Measurements from ENCODE around the gene ADGRE1. TPM values are rescaled to one million over a fixed set of nuclear protein-coding genes. Genes with fewer than 3 reads are reported as not detected.

The ADGRE1 gene
- total and polyA plus RNA-seq, 2 of the 4 experiments (the other 2 are of a cell fraction) = not detected

DNA sequence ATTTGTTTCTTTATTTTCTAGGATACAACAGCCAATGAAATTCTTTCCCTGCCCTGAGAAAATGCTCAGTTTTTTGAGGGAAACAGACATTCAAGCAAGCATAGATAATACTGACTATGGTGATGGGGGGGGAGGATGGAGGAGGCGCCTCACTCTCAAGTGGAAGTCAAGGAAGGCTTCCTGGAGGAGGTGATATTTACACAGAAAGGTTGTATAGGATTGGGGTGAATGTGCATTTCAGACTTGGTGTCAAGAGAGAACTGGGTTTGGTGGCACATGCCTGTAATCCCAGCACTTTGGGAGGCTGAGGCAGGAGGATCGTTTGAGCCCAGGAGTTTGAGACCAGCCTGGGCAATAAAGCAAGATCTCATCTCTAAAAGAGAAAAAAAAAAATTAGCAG, 12.2 kb upstream of the ADGRE1 start:
- no peaks in the 10 kb centered on the region for H3K36me3 ChIP-seq (ENCODE audit: control insufficient read depth, insufficient read depth, low read length)
- H2BK20ac ChIP-seq (ENCODE audit: low read depth, low read length) = no peak overlapping the region
- no peak overlapping the region for H4K8ac ChIP-seq (ENCODE audit: low read depth in 2 of 2, low read length in 2 of 2)
- CTCF ChIA-PET = no interaction called here
- no peak overlapping the region for H2BK5ac ChIP-seq (ENCODE audit: low read depth, low read length, poor library complexity, severe bottlenecking)
- H3K4me3 ChIP-seq (ENCODE audit: insufficient read depth, low read depth, low read length) = no peak overlapping the region
- no peak overlapping the region for H3K4me2 ChIP-seq (ENCODE audit: low read depth, low read length)
- H3K23ac ChIP-seq (ENCODE audit: low read depth, low read length) = no peak overlapping the region
- no peak for DNase-seq
- BruUV-seq (replicated peaks) = no TSS peak
- TF ChIP-seq RAD21 (IDR thresholded peaks at IDR 0.05; ENCODE audit: low read length) = no peak
- TF ChIP-seq BHLHE40 (IDR thresholded peaks at IDR 0.05; ENCODE audit: low read depth, low read length) = no peak
- TF ChIP-seq FOS (IDR thresholded peaks at IDR 0.05; ENCODE audit: low read depth, low read length) = no peak
- no peak for TF ChIP-seq NFE2L2 (IDR thresholded peaks at IDR 0.05; ENCODE audit: low read depth, low read length)
- TF ChIP-seq, protein P1, sequence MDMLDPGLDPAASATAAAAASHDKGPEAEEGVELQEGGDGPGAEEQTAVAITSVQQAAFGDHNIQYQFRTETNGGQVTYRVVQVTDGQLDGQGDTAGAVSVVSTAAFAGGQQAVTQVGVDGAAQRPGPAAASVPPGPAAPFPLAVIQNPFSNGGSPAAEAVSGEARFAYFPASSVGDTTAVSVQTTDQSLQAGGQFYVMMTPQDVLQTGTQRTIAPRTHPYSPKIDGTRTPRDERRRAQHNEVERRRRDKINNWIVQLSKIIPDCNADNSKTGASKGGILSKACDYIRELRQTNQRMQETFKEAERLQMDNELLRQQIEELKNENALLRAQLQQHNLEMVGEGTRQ (IDR thresholded peaks at IDR 0.05; ENCODE audit: low read depth, low read length) = no peak
- TF ChIP-seq POLR2A (IDR thresholded peaks at IDR 0.05; ENCODE audit: low read depth, low read length) = no peak
- intact Hi-C loops (cut with micrococcal nuclease) (no loop called here), dilution Hi-C loops (cut with HindIII; ENCODE audit: low sequenced_read_pairs, unreplicated experiment) (no loop called here), in situ Hi-C loops (cut with MboI; ENCODE audit: low sequenced_read_pairs) (no loop called here)
- H3K27ac ChIP-seq (ENCODE audit: insufficient read depth, low read length) = no peak overlapping the region
- no peak overlapping the region for H2AK5ac ChIP-seq (ENCODE audit: low read depth, low read length)
- H3K9me3 ChIP-seq (ENCODE audit: control insufficient read depth, insufficient read depth, low read length) = peaks cover 15% of the 10 kb centered on the region
- no peak overlapping the region for H2AK9ac ChIP-seq (replicated peaks; ENCODE audit: low read depth, low read length, poor library complexity)
- no peak overlapping the region for H2BK120ac ChIP-seq (ENCODE audit: low read depth, low read length)
- no peak overlapping the region for H4K5ac ChIP-seq (ENCODE audit: low read depth, low read length)
- no CpG with 5 or more reads among the region's 2 CpGs for WGBS, 2 experiments (ENCODE audit: extremely low coverage in 2 of 2, insufficient read length in 1 of 2)
- H3K56ac ChIP-seq (ENCODE audit: extremely low read depth, insufficient read depth, low read length) = no peak overlapping the region
- no peak overlapping the region for H3K9ac ChIP-seq (ENCODE audit: low read depth, low read length)
- H3K14ac ChIP-seq (replicated peaks; ENCODE audit: low read depth, low read length) = no peak overlapping the region
- ATAC-seq (ENCODE audit: low read depth) = no peak
- H2AFZ ChIP-seq (replicated peaks; ENCODE audit: low read length, poor library complexity) = no peak overlapping the region
- H4K91ac ChIP-seq (ENCODE audit: insufficient read depth, low read depth, low read length) = no peak overlapping the region
- H3K4me1 ChIP-seq (ENCODE audit: control insufficient read depth, insufficient read depth, low read length) = no peaks in the 10 kb centered on the region
- no peak overlapping the region for H2BK15ac ChIP-seq (ENCODE audit: low read depth, low read length)
- H3K4ac ChIP-seq (ENCODE audit: low read depth, low read length) = no peak overlapping the region
- no peaks in the 10 kb centered on the region for H3K79me1 ChIP-seq (ENCODE audit: low read depth in 1 of 2, low read length in 2 of 2)
- H4K20me1 ChIP-seq (ENCODE audit: insufficient read depth, low read length) = no peaks in the 10 kb centered on the region
- no peaks in the 10 kb centered on the region for H3K27me3 ChIP-seq (ENCODE audit: control insufficient read depth, insufficient read depth, low read length)
- no peaks in the 10 kb centered on the region for H3K9me1 ChIP-seq (ENCODE audit: insufficient read depth, low read length)
- H3K18ac ChIP-seq (ENCODE audit: low read depth, low read length) = no peak overlapping the region
- POLR2A ChIA-PET (ENCODE audit: unreplicated experiment) = no interaction called here
